Measurements from ENCODE around the gene RUNX3.
A peak's percentile ranks its signal among the peaks of the same experiment; 100 is the strongest.
"Not testable (repeated sequence)": the region's sequence is repeated elsewhere in the genome, so short reads cannot be mapped to it uniquely, and the experiment has no call there.

The RUNX3 gene

GRCh38 chr1:24899581-24900485 is 30.2 kb downstream of the RUNX3 start:
- DNase-seq: no peak

GRCh38 chr1:24898909-24899439 is 31.1 kb downstream of the RUNX3 start:
- DNase-seq: no peak

DNA sequence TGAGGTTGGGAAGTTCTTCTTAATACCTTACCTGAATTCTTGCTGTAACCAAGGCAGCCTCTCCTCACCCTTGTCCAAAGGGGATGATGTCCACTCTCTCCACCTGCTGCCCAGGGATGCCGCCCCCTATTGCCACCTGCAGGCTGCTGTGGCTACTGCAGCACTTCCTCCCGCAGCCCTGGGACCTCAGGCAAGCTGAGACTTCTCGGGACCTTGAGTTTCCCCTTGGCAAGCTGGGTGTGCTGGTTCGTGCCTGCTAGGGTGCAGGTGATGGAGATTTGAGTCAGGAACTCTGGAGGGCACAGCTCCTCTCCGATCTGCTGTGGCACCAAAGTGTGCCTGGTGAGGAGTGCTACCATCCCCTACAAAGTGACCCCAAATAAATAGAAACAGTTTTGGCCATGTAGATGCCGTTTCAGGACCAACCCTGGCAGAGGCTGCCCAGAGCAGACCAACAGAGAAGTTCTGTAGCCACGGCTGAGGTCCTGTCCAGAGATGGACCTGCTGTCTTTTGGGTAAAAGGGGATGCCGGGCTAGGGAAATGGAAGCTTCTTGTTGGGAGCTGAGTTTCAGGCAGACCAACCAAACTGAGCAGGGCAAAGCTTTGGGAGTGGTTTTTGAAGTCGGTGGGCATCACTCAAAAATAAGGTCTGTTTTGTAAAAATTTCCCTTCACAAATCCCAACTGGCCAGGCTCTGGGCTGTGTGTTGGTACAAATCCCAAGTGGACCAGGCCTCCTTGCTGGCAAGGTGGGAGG is 31.7 kb downstream of the RUNX3 start:
- peak; percentile 18 for DNase-seq

DNA sequence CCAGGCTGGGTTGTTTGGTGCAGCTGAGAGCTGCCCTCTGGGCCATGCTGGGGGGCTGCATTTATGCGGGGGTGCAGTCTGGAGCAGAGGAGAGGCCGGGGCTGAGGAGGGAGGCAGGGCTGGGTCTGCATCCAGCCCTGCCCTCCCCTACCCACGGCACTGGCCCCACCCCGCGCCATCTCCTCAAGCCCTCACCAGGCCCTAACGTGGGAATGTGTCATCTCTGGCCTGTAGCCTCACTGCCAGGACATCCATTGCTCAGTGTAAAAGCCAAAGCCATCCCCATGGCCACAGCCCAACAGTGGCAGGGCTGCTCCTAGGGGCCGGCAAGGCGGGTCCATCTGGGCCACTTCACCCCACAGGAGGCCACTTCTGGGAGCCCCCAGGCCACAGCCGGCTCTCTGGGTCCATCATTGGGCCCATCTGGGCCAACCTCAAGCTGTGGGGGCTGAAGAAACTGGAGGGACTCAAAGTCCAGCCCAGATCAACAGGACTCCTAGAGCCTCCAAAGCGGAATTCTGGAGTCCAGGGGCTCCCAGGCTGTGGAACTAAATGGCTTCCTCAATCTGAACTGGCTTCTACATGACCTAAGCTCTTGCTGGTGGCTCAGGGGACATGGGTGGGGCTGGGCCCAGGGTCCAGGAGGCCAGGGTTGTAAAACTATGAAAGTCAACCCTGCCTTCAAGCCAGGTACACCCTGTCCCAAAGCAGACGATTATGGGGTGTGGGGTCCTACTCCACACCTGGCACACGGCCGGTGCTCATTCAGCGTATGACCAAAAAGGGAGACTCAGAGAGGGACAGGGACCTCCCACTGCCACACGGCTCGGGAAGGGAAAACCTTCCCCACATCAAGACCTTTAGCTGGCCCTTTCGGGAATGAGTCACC is 32.6 kb downstream of the RUNX3 start:
- no peak for DNase-seq

GRCh38 chr1:24896596-24897262 is 33.3 kb downstream of the RUNX3 start:
- no peak for DNase-seq

DNA sequence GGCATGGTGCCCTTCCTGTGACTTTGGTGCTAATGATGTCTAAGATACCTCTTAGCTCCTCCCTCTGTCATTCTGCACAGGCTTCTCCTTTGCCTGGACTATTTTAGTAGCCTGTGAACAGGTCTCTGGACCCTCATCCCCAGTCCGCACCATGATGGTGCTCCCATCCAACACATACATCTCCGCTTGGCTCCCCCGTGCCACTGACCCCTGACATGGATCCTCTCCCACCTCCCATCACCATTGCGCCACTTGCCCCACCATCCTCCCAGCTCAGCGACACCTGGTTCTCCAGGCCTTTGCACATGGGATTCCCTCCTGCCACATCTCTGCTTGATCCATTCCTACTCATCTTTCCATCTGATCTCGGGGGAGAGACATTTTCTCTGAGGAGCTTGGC is 33.9 kb downstream of the RUNX3 start:
- no peak for DNase-seq

- no peak for DNase-seq
These were observed 34.6 kb downstream of the RUNX3 start for GRCh38 chr1:24895511-24895910.

DNA sequence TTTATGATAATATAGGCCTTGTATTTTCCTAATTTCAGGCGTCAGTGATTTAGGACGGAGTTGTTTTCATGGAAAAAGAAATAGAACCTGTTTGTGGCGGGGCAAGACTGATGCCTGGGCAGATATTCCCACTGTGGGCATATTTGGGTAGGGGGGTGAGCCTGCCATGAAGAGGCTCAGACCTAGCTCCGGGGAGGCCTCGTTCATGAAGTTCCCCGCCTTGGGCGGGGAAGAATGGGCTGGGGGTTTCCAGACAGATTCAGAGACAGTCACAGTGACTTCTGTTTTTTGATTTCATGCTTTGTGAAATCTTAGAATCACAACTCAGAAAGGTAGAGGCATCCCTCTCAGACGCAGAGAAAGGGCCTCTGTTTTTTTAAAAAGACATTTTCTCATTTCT is 36.1 kb downstream of the RUNX3 start:
- no peak for DNase-seq

- DNase-seq: no peak
These were observed 36.6 kb downstream of the RUNX3 start for GRCh38 chr1:24893431-24893830.

- DNase-seq: no peak
These were observed 37.6 kb downstream of the RUNX3 start for GRCh38 chr1:24892188-24893153.

GRCh38 chr1:24891367-24891766 is 38.7 kb downstream of the RUNX3 start:
- DNase-seq: not testable (repeated sequence)

- no peak for DNase-seq
These were observed 39.2 kb downstream of the RUNX3 start for GRCh38 chr1:24890887-24891286.

GRCh38 chr1:24888971-24889676 is 41.0 kb downstream of the RUNX3 start:
- DNase-seq: no peak

DNA sequence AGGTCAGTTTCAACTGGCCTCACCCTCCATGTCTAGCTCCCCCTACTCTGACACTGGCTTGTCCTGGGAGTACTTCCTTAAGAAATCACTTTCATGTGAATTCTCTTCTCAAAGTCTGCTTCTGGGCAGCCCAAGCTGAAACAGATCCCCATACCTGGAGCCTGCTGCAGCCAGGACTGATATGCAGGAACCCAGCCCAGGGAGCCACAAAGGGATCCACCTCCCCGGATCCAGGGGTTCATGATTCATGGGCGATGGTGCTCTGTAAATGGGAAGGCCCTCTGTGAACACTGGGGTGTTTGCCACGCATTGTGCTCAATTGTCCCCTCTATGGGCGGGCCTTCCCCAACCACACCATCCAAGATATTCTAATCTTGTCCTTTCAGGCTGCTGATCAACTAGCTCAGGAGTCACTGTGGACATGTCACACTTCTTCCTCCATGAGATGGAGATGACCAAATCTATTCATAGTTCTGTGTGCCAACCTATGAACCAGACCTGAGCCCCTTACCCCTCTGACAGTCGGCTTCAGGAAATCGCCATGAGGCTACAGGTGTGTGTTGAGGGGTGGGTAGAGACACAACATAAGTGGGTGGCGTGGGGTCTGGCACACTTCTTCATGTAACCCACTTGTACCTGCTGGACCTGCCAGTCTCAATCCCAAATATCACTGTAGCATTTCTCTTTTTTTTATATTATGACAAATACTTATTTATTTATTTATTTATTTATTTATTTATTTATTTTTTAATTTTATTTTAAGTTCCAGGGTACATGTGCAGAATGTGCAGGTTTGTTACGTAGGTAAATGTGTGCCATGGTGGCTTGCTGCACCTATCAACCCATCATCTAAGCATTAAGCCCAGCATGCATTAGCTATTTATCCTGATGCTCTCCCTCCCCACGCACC is 41.8 kb downstream of the RUNX3 start:
- DNase-seq: no peak

GRCh38 chr1:24886241-24886640 is 43.8 kb downstream of the RUNX3 start:
- DNase-seq: no peak

- DNase-seq: no peak
These were observed 45.3 kb downstream of the RUNX3 start for GRCh38 chr1:24884751-24885150.

DNA sequence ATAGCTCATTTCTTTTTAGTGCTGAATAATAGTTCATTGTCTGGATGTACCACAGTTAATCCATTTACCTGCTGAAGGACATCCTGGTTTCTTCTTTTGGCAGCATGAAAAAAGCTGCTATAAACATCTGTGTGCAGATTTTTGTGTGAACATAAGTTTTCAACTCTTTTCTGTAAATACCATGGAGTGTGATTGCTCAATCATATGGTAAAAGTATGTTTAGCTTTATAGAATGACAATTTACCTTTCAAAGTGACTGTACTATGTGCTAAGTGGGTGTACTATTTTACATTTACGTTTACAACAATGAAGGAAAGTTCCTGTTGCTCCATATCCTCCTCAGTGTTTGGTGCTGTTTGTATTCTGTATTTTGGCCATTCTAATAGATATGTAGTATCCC is 49.0 kb downstream of the RUNX3 start:
- no peak for DNase-seq

- DNase-seq: no peak
These were observed 51.0 kb downstream of the RUNX3 start for GRCh38 chr1:24878775-24879742.

All from SHP77 treated with DMSO at 0.1 percent for 48 hours (cell line).